ENCODE data around the gene CAPN15.
A peak's percentile ranks its signal among the peaks of the same experiment; 100 is the strongest.

Gene CAPN15

DNA sequence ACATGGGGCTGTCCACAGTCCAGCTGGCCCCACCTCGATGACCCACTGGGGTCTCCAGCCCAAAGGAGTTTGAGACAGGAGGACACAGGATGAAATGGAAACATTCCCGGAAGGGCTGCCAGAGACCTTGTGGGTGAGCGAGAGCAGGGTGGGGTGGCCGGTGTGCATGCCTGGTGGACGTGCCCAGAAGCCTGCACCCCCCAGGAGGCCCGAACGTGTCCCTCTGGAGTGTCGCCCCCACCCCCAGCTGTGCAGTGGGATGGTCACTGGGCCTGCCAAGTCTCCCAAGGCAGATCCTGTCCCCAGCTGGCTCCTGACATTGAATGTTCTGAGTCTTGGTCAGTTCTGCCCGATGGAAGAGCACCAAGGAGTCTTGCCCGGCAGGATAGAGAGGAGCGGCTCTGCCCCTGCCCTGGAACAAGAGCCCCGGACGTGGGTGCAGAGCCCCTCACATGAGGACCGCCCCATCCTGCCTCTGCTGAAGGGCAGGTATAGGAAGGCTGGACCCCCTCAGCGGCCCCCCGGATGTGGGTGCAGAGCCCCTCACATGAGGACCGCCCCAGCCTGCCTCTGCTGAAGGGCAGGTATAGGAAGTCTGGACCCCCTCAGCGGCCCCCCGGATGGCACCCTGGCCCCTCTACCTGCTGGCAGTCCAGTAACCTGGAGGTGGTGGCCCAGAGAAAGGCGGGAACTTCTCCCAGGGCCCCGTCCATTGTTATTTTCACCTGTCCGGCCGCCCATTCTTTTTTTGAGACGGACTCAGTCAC, 3.1 kb upstream of the CAPN15 start:
- no peak for DNase-seq

DNA sequence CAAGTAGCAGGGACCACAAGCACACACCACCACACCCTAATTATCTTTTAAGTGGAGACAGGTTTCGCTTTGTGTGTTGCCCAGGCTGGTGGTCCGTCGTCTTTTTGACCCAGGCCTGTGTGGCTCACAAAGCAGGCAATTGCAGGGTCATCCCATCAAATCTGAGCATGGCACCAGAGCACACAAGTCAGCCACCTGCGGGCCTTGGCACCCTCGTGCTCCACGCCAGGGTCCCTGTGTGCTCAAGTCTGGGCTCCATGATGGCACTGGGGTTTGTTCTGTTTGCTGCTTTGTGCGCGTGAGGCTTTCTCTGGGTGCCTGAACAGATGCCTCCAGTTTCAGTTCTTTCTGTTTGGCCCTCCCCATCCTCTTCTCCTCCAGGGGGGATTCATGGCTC, 2.4 kb upstream of the CAPN15 start:
- no peak for DNase-seq

DNA sequence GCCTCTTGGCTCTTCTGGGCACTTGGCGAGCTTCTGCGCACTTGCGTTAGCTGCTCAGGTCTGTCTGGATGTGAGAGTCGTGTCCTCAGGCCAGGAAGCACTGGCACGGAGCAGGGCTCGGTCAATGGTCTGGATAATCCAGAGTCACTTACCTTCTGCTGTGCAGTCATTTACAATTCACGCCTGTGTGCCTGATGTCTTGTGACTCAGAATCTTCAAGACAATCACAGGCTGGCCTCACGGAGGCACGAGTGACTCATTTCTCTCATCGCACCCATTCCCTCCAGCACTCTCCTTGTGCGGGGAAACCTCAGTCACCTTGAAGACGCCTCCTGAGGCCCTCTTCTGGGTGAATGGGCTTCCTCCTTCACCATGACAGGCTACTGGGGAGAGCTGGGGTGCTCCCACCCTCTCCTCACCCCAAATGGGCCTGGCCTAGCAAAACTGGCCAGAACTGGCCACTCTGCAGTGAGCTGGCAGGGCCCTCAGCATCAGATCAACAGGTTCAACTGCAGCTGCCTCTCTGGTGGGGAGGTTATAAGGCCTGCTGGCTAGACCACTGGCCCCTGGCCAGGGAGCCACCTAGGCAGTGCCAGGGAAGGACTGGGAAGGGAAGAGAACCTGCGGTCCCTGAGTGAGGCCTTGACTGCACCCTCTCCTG, 1.9 kb upstream of the CAPN15 start:
- DNase-seq = peak in 10 of 56 donors; percentile 16 to 47 (median 24)

DNA sequence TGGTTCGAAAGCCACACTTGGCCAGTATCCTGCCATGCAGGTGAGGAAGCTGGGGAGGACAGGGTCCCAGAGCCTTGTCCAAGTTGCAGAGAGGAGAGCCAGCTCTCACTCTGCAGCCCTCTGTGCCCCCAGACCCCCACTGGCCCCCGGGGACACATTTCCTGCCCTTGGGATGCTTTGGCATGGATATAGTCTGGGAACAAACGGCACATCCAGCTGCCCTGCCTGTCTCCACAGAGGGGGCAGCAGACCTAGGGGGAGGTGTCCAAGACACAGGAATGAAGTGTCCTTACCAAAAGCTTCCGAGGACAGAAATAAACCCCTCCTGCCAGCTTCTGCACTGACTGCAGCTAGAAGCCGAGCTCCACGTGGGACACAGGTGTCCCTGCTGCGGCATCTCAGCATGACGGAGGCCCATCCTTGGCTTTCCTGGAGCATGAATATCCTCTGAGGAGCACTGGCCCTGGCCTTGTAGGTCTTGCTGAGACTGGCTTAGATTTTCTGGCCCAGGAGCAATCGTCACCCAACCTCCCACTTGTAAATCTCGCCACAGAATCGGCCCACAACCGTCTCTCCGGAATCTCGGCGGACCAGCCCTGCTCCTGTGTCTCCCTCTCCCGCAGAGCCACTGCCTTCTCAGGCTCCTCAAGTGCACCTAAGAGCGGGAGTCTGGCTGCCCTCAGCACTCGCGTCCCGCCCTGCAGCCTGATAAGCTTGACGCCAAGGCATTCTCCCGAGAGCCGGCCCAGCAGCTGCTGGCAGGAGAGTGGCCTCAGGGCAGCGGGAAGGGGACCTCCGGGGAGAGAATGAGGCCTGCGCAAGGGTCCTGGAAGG, 1.1 kb upstream of the CAPN15 start:
- DNase-seq = peak in 8 of 56 donors; percentile 12 to 65 (median 37)

DNA sequence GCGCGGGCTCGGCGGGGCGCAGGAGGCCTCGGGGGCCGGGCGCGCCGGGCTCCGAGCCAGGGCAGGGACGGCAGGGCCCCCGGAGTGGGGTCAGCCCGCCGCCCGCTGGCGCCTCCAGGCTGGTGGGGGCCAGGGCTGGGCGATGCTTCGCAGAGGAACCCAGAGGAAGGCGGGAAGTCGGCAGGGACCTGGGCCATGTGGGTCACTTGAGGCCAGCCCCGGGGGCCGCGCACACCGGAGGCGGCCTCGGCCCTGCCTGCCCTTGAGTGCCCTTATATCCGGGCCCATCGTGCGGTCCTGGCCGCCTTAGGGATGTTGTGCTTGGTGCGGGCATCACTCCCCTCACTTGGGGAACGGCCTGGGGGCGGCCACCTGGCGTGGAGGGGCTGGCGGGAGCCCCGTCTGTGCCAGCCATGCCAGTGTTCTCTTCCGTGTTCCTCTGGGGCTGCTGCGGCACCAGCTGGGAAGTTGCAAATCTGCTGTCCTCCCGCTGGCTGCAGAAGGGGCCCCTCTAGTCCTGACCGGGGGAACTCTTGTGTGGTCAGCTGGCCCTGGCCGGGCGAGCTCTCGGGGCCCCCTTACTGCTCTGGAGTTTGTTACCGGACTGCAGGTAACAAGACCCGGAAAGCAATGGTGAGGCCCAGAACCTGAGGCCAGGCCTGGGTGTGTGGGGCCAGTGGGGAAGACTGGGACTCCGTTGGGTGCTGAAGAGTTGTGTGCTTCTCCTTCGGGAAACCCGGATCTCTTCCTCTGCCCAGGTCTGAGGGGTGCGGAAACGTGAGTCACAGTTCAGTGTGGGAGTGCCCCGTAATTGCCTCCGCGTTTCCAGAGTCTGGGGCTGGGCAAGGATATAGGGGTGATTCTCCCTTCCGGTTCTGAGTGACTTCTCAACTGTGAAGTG, 849 bp downstream of the CAPN15 start:
- DNase-seq = peak in 2 of 56 donors; percentile 21 to 37

DNA sequence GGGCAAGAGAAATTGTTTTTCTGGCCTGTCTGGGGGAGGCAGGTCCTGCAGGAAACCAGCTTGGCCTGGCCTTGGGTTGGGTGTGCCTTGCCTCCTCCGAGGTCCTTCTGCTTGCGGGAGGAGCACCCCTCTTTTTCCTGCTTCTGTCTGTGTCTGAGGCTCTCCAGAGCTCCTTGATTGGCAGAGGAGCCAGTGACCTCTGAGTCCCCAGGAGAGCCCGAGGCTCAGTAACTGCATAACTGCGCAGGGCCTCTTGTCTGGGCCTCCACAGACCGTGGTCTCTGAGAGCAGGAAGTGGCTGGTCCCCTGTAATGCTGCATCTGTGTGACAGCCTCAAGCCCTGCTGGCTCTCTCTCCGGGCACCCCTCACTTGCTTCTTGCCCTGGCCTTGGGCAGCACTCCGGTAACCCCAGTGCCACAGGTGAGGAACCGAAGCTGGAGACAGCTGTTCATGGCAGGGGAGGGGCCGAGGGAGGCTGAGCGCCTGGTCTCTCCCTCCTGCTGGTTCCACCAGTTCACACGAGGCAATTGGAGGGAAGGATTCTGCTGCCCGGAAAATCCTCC, 1.6 kb downstream of the CAPN15 start:
- no peak for DNase-seq

DNA sequence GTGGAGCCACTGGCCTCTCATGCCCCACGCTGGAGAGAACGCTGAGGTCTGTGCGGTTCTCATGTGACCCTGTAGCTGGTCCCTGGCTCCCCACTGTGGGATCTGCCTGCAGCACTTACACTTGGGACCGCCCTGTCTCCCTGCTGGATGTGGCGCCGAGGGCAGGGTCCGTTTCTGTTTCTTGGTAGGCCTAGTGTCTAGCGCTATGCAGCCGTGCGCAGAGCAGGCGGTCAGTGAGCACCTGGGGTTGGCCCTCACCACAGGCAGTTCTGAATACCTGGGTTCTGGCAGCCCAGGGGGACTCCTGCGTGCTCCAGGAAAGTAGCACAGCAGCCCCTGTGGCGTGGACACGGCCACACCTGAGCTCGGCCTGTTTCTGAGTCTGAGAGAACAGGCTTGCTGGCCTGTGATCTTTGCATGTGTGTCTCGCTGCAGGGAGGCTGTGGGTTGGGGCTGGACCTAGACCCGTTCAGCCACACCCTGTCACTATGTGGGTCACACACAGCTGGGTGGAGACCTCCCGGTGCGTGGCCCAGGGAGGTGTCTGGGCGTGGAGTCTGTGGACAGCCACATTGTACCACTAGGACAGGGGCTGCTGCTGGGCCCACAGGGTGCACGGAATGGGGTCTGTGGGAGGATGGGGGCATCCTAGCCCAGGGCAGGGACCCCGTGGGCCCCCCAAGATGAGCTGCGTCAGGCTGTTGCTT, 2.8 kb downstream of the CAPN15 start:
- no peak for DNase-seq

DNA sequence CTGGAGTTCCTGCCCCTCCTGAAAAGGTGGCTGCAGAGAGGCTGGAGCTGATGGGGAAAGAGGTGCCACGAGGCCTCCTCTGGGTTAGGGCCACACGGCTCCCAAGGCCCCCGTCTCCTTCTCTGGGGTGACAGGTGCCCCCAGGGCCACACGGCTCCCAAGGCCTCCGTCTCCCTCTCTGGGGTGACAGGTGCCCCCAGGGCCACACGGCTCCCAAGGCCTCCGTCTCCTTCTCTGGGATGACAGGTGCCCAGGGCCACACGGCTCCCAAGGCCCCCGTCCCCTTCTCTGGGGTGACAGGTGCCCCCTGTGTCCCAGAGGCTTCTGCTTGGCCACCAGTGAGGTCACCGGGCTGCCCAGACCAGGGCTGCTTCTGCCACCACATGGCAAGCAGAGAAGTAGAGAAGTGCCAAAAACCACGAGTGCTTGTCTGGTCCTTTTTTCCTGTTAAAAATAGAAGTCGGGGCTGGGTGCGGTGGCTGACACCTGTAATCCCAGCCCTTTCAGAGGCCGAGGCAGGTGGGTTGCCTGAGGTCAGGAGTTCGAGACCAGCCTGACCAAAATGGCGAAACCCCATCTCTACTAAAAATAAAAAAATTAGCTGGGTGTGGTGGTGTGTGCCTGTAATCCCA, 4.1 kb downstream of the CAPN15 start:
- DNase-seq = no peak

DNA sequence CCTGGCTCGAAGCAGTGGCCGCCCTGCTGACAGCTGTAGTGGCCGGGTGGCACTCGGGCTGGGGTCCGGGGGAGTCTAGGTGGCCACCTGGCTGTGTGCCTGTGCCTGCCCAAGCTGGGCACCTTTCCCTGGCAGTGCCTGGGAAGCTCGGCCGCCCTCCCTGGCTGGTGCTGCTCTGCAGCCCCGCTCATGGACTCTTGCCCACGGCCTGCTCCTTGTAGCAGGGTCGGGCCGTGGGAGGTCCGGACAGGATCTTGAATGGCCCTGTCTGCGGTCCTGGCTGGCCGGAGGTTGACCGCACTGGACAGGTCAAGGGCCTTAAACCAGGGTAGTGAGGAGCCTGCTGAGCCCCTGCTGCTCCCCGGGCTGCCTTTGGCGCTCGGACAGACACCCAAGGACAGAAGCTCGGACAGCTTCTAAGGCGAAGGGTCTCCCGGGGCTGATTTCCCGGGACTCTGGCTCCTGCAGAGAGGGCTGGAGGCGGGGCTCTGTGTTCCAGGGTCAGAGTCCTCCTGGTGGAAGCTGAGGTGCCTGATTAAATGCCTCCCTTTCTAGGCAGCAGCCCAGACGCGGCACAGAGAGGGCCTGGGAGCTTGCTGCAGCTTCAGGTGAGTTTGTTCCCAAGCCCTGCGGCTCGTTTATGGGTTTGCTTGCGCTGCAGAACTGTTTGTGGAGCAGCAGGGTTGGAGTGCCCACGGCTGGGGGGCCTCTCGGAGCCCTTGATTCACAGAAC, 6.0 kb downstream of the CAPN15 start:
- peak in 5 of 56 donors; percentile 8 to 50 (median 34) for DNase-seq

DNA sequence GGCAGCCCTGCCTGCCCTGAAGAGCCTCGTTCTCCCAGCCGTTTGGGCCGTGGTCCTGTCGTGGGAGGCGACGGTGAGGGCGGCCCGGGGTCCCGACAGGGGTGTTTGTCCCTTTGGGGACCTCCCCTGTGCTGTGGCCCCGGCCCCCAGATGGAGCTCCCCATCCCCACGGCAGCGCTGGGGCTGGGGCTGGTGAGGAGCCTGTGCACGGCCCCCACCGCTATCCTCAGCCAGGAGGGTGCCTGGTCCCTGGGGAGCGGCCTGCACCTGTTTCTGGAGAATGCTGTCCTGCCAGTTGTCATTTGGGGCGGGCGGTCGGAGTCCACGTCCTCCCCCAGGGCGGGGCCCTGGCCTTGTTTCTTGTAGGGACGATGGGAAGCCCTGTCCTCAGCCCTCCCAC, 6.6 kb downstream of the CAPN15 start:
- no peak for DNase-seq

DNA sequence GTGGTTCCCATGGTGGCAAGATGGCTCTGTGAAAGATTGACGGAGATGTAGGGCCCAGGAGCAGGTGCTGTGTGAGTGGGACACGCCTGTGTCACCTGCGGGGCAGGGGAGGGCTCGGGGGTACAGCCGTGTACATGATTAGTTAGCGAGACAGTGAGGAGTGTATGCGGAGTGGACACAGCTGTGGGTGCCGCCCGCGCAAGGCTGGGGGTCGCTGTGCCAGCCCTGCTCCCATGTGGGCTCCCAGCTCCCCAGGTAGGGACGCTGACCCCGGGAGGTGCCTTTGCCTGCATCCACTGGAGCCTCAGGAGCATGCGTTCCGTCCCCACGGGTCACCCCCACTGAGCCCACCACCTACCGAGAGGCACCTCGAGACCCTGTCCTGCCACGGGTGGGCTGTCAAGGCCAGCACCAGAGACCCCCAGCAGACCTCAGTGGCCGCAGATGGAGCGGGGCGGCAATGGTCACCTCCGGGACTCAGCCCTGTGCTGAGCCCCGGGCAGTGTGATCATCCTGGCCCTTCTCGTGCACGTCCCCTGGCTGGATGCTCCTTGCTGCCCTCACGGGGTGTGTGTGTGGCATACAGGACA, 7.4 kb downstream of the CAPN15 start:
- no peak for DNase-seq

DNA sequence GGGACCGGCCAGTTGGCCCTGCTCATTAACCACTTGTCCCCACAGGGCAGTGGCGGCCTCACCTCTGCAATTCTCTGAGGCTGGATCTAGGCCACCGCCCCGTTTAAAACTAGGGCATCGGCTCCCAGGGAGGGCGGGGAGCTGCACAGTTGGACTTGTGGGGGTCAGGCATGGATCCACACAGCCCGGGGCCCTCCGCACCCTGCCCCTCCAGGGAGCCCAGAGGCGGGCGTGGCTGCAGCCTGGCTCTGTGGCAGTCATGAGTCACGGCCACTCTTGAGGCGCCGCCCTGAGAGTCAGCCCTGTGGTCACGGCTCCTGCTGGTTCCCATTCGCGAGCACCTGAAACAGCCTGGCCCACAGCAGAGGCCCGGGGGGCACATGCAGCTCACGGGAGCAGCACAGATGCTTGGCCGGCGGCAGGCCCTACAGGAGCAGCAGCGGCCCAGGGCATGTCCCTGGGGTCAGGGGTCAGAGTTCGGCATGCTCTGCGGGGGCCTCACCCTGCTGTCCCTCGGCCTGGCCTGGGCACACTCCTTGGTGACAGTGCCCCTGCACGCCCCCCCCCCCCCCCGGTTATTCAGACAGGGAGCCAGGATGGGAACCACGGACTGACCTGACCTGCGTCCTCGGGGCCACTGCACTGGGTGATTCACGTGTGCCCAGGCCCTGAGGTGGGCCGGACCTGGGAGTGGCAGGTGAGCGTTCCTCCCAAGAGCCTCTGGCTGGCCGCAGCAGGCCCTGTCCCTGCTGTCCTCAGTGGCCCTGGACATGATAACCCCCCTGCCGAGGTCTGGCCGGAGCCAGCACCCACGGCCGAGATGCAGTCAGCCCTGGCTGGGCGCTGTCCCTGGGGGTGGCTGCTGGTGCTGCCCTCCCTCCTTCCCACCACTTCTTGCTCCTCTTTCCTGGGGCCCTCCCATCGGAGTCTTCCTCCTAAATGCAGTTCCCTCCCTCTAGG, 8.2 kb downstream of the CAPN15 start:
- DNase-seq = no peak

DNA sequence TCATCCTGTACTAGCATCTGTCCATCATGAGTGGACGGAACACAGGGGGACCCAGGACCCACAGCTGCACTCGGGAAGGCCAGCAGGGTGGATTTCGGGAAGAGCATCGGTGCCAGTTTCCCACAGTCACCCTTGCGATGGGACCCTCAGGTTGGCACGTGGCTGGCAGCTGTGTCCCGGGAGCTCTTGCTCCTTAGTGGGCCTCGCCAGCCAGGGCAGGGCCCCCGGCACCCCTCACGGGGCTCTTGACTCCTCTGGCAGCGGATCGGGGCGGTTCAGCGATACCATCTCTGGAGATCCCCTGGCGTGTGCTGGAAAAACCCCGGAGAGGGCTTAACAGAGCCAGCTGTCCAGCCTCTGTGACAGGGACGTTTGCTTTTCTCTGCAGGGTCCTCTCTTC, 9.2 kb downstream of the CAPN15 start:
- no peak for DNase-seq

DNA sequence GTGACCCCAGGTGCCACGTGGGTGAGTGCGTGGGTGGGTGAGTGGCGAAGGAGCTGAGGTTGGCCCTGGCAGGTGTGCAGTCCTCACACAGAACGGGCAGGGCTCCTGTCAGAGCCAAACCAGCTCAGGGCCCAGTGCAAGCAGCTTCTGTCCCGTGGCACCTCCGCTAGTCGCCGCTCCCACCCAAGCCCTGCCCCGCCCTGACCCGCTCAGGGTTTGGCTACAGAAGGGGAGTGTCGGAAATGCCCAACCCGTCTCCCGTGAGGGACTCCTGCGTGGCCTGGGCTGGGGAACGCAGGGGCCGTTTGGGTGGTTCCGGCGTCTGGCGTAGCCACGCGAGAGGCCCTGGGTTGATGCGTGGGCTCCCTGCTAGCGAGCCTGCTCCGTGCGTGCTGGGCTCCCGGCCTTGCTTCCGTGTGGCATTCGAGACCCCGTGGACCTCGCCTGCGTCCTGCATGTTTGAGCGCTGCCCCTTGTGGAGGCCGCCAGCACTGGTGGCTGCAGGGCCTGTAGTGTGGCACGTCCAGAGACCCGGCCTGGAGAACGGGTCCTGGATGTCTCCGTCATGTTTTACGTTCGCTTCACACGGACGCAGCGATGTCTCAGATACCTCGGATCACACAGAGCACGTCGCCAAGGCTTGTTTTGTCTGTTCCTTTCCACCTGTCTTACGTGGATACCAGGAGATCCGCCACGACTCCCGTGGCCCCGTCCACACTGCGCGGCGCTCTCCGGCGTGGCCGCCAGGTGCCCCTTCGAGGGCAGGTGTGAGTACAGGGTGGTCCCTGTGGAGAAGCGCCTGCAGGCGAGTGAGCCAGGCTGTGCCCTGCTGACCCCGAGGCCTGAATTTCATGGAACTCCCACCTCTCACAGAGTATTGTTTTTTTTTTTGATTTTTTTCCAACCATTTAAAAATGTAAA, 10.2 kb downstream of the CAPN15 start:
- DNase-seq = no peak

DNA sequence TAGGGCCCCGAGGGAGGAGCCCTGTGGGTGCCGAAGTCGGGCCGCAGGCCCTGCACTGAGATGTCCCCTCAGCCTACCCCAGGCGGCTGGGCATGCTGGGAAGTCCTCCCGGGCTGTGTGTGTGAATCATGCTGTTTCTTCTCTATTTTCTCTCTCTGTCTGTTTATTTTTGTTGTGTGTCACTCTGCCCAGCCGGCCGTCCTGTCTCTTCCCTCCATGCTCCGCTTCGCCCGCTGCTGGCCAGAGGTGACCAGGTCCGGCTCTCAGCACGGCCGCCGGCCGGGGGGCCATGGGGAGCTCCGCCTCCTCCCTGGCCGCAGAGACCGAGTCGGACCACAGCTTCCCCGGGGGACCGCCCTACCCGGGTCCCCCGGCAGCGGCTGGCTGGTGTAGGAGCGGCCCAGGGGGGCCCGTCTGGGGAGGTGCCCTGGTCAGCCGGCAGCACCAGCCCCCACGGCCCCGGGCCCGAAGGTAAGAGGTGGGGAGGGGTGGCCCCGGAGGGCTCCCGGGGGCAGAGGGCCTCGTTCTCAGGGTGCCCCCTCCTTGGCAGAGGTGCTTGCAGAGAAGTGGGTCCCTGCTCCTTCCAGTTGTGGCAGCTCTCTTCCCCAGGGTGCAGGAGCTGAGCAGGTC, 12.5 kb downstream of the CAPN15 start:
- no peak for DNase-seq

Measured in amygdala (tissue), 56 donors.